MM.1S (cell line): ENCODE data around the gene WDR17.

Experiments
- DNase-seq: peaks from one replicate; pipeline ENCODE4 v3.0.0-alpha.2; 2015
- H2AFZ ChIP-seq: fragments of 300-600 bp; sonication (generic); 2 replicates; pipeline ENCODE4 v1.6.0; 2016; ENCODE audit warnings: antibody characterized with exemption, low read length
- H3F3A ChIP-seq: fragments of 300-600 bp; sonication (generic); 2 replicates; pipeline ENCODE4 v1.6.1; 2016; ENCODE audit warnings: mild to moderate bottlenecking, antibody characterized with exemption, low read length, moderate library complexity, mixed read lengths; ENCODE audit not compliant: insufficient read depth
- H3K27ac ChIP-seq: fragments of 300-600 bp; sonication (generic); 2 replicates; pipeline ENCODE4 v1.5.1; 2016; ENCODE audit warnings: mild to moderate bottlenecking, low read length
- H3K27me3 ChIP-seq: fragments of 300-600 bp; sonication (generic); replicated peaks from 2 replicates; pipeline ENCODE4 v1.6.0; 2016; ENCODE audit warnings: low read length; ENCODE audit not compliant: insufficient read depth
- H3K36me3 ChIP-seq: fragments of 300-600 bp; sonication (generic); replicated peaks from 2 replicates; pipeline ENCODE4 v1.6.1; 2016; ENCODE audit warnings: mild to moderate bottlenecking, low read length, mixed read lengths; ENCODE audit not compliant: insufficient read depth
- H3K4me1 ChIP-seq: fragments of 300-600 bp; sonication (generic); 2 replicates; pipeline ENCODE4 v1.6.1; 2016; ENCODE audit warnings: low read length, mixed read lengths
- H3K4me2 ChIP-seq: fragments of 300-600 bp; sonication (generic); 2 replicates; pipeline ENCODE4 v1.6.0; 2016; ENCODE audit warnings: low read depth, low read length
- H3K4me3 ChIP-seq: fragments of 300-600 bp; sonication (generic); 2 replicates; pipeline ENCODE4 v1.5.1; 2016; ENCODE audit warnings: low read length, mixed read lengths
- H3K79me2 ChIP-seq: fragments of 300-600 bp; sonication (generic); 2 replicates; pipeline ENCODE4 v1.6.1; 2016; ENCODE audit warnings: mixed run types, low read length, mixed read lengths
- H3K9ac ChIP-seq: fragments of 300-600 bp; sonication (generic); 2 replicates; pipeline ENCODE4 v1.6.1; 2016; ENCODE audit warnings: low read length, mixed read lengths
- H3K9me2 ChIP-seq: fragments of 300-600 bp; sonication (generic); replicated peaks from 2 replicates; pipeline ENCODE4 v1.6.1; 2016; ENCODE audit warnings: mild to moderate bottlenecking, low read length, mixed read lengths; ENCODE audit not compliant: insufficient read depth
- H3K9me3 ChIP-seq: fragments of 300-600 bp; sonication (generic); replicated peaks from 2 replicates; pipeline ENCODE4 v1.6.1; 2016; ENCODE audit warnings: mild to moderate bottlenecking, low read length, mixed read lengths; ENCODE audit not compliant: insufficient read depth
- H4K20me1 ChIP-seq: fragments of 300-600 bp; sonication (generic); 2 replicates; pipeline ENCODE4 v1.6.1; 2016; ENCODE audit warnings: mild to moderate bottlenecking, low read length, moderate library complexity, mixed read lengths; ENCODE audit not compliant: insufficient read depth
- EZH2 ChIP-seq: fragments of 300-600 bp; sonication (generic); optimal IDR thresholded peaks from 2 replicates; pipeline ENCODE3; 2017; ENCODE audit warnings: low read depth, mild to moderate bottlenecking, antibody characterized with exemption, low read length, mixed read lengths
- EZH2phosphoT487 ChIP-seq: fragments of 300-600 bp; sonication (generic); IDR thresholded peaks from 2 replicates; pipeline ENCODE4 v1.6.1; 2018; ENCODE audit warnings: antibody characterized with exemption, low read length
- TF ChIP-seq, protein P1 (sequence below): fragments of 300-600 bp; sonication (generic); IDR thresholded peaks from 2 replicates; pipeline ENCODE4 v1.5.1; 2016; ENCODE audit warnings: antibody characterized with exemption, low read length, mixed read lengths

WDR17 gene

DNA sequence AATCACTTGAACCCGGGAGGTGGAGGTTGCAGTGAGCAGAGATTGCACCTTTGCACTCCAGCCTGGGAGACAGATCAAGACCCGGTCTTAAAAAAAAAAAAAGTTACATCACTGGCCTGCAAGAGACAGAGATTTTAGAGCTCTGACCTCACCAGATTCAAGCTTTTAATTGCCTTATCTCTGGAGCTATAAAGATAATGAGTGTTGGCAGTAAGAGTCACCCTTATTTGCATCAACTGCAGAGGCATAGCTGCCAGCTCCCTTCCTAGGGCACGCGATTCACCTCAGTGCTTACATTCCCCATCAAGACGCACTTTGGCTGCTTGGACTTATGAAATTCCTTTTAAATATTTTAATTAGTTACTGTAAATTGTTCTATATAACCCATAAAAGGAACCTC is 142.2 kb downstream of the WDR17 start:
- Histone ChIP-seq H3K27me3 (no peaks in the 10 kb centered on the region), H3K36me3 (no peaks in the 10 kb centered on the region), H2AFZ (no peak overlapping the region), H3K4me3 (no peak overlapping the region), H3K9me3 (no peaks in the 10 kb centered on the region), H3K79me2 (no peaks in the 10 kb centered on the region), H3F3A (no peaks in the 10 kb centered on the region), H3K27ac (no peak overlapping the region), H3K4me2 (no peak overlapping the region), H3K4me1 (no peaks in the 10 kb centered on the region), H3K9me2 (no peaks in the 10 kb centered on the region), H4K20me1 (no peaks in the 10 kb centered on the region), H3K9ac (no peak overlapping the region)
- DNase-seq, result no peak
- TF ChIP-seq, protein P1, sequence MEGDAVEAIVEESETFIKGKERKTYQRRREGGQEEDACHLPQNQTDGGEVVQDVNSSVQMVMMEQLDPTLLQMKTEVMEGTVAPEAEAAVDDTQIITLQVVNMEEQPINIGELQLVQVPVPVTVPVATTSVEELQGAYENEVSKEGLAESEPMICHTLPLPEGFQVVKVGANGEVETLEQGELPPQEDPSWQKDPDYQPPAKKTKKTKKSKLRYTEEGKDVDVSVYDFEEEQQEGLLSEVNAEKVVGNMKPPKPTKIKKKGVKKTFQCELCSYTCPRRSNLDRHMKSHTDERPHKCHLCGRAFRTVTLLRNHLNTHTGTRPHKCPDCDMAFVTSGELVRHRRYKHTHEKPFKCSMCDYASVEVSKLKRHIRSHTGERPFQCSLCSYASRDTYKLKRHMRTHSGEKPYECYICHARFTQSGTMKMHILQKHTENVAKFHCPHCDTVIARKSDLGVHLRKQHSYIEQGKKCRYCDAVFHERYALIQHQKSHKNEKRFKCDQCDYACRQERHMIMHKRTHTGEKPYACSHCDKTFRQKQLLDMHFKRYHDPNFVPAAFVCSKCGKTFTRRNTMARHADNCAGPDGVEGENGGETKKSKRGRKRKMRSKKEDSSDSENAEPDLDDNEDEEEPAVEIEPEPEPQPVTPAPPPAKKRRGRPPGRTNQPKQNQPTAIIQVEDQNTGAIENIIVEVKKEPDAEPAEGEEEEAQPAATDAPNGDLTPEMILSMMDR, result no peak
- TF ChIP-seq EZH2phosphoT487 (no peak), EZH2 (no peak)

DNA sequence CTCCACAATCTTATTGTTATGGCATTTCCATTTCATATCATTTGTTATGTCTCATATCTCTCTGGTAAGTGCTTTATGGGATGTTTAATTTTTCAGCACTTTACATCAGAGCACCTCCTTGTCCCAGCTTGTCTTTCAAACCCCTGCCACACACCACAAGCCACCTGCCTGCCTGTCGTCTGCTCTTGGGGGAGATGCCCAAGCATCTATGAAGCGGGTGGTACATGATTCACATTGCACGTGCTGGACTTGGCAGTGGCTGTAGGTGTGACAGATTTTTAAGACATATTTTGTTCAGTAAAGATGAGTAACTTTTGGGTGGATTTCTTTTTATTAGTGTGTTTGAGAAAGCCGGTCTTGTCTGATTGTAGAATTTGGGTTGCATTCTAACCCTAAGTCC is 143.9 kb downstream of the WDR17 start:
- H2AFZ ChIP-seq, result no peak overlapping the region

DNA sequence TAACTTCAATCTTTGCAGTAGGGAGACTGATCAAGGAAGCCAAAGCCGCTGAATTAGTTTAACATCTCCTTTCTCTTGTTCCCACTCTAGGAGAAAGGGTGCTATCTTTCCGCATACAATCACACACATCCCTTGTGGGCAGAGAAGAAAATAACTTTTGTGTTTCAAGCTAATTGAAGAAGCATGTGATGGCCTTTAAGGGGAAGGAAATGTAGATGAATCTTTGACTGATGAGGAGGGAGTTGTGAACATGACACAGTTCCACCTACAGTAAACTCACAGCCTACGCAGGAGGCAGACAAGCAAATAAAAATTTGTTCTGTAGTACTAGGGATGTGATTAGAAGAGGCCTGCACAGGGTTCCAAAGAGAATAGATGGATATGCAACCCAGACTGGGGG is 144.5 kb downstream of the WDR17 start:
- H3K4me2 ChIP-seq, result no peak overlapping the region
- H3K9me3 ChIP-seq, result no peaks in the 10 kb centered on the region
- no peaks in the 10 kb centered on the region for H3K9me2 ChIP-seq
- H4K20me1 ChIP-seq, result no peaks in the 10 kb centered on the region
- H3K27me3 ChIP-seq, result no peaks in the 10 kb centered on the region
- no peak overlapping the region for H3K4me3 ChIP-seq
- H3K27ac ChIP-seq, result no peak overlapping the region
- H3K79me2 ChIP-seq, result no peaks in the 10 kb centered on the region
- H3K4me1 ChIP-seq, result no peaks in the 10 kb centered on the region
- H3K9ac ChIP-seq, result no peak overlapping the region
- no peaks in the 10 kb centered on the region for H3F3A ChIP-seq
- no peak for DNase-seq
- TF ChIP-seq EZH2 (no peak), EZH2phosphoT487 (no peak)
- TF ChIP-seq, protein P1, result no peak
- no peaks in the 10 kb centered on the region for H3K36me3 ChIP-seq
- H2AFZ ChIP-seq, result no peak overlapping the region

More for the DNA sequence above, 143.9 kb downstream of the WDR17 start:
- no peaks in the 10 kb centered on the region for H3K36me3 ChIP-seq
- H4K20me1 ChIP-seq, result no peaks in the 10 kb centered on the region
- H3K4me3 ChIP-seq, result no peak overlapping the region
- H3K9me2 ChIP-seq, result no peaks in the 10 kb centered on the region
- no peak overlapping the region for H3K27ac ChIP-seq
- H3K9ac ChIP-seq, result no peak overlapping the region
- DNase-seq, result no peak
- no peak overlapping the region for H3K4me2 ChIP-seq
- no peak for TF ChIP-seq EZH2
- TF ChIP-seq EZH2phosphoT487, result no peak
- TF ChIP-seq, protein P1, result no peak
- H3K4me1 ChIP-seq, result no peaks in the 10 kb centered on the region
- H3F3A ChIP-seq, result no peaks in the 10 kb centered on the region
- no peaks in the 10 kb centered on the region for H3K9me3 ChIP-seq
- H3K79me2 ChIP-seq, result no peaks in the 10 kb centered on the region
- no peaks in the 10 kb centered on the region for H3K27me3 ChIP-seq
